ENCODE data around the gene TOX2.

TOX2 gene

DNA sequence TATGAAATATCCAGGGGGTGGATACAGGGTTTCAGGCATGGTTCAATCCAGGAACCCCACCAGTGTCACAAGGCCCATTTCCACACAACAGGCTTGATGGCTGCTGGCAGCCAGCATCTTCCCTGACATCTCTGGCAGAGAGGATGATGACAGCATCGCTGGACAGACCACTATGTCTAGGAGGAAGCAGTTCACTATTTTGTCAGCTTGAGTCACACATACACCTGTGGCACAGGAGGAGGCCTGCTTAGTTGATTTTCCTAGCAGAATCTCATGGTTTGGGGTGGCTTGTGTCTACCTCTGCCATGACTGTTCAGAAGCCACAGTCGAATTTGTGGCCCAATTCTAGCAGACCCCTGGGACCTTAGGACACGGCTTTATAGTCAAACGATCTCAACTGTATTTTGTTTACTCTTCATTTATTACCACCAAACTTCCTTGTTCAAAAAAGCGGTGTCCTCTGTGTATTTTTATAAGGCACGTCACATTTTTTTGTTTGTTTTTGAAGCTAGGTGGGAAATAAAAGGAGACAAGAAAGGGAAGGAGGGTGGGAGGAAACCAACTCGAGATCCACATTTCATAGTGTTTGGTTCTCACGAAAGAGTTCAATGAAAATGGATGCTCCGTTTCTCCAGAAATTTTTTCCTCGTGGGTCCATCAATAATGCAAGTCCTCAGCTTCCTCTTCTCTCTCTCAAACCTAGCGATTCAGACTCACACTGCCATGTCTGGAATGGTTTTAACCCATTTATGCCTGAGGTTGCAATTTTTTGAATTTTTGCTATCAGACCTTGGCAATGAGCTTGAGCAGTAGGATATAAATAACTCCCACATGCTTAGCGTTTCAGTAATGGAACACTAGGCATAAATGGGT, 94.4 kb downstream of the TOX2 start:
- Histone ChIP-seq H3K23ac (ENCODE audit: low read length) (no peak overlapping the region), H2BK120ac (ENCODE audit: low read depth, low read length) (no peak overlapping the region), H2AK5ac (ENCODE audit: low read length) (no peak overlapping the region), H3K27ac (ENCODE audit: low read depth, low read length) (no peak overlapping the region), H3K79me2 (ENCODE audit: control insufficient read depth, insufficient read depth, low read length) (no peaks in the 10 kb centered on the region), H3K4me1 (ENCODE audit: control insufficient read depth, low read depth, low read length) (no peaks in the 10 kb centered on the region), H3K79me1 (ENCODE audit: low read length) (no peaks in the 10 kb centered on the region), H3K27me3 (ENCODE audit: insufficient read depth, low read length, poor library complexity) (no peaks in the 10 kb centered on the region), H4K5ac (ENCODE audit: low read length) (no peak overlapping the region), H4K8ac (ENCODE audit: low read depth, low read length) (no peak overlapping the region), H3K4ac (ENCODE audit: low read depth, low read length) (no peak overlapping the region), H3K56ac (ENCODE audit: low read length) (no peak overlapping the region), H3K18ac (ENCODE audit: low read length) (no peak overlapping the region), H3K36me3 (ENCODE audit: control insufficient read depth, insufficient read depth, low read length) (no peaks in the 10 kb centered on the region), H3K9ac (ENCODE audit: low read length) (no peak overlapping the region), H2BK15ac (replicated peaks; ENCODE audit: low read depth) (no peak overlapping the region), H3K4me3 (ENCODE audit: low read length) (no peak overlapping the region), H3K4me2 (ENCODE audit: low read length) (no peak overlapping the region), H2BK5ac (ENCODE audit: low read length) (no peak overlapping the region)
- DNase-seq: no peak
- WGBS (ENCODE audit: extremely low coverage, insufficient coverage, low lambda C conversion rate): no CpG with 5 or more reads among the region's 12 CpGs

DNA sequence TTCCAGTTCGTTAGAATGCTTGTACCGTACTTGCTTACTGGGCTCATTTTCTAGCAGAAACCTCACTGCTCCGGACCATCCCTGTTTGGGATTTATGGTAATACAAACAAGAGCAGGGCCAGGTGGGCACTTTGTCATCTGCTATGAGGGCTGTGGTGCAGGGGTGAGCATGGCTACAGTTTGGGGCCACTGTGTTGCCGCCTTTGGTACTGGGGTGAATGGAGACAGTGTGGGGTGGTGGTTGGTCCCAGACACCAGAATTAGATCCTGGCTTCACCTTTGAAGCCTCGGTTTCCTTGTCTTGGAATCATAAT, 95.0 kb downstream of the TOX2 start:
- WGBS (ENCODE audit: extremely low coverage, insufficient coverage, low lambda C conversion rate): no CpG with 5 or more reads among the region's 5 CpGs
- no peak overlapping the region for H2AK5ac ChIP-seq (ENCODE audit: low read length)
- no peak overlapping the region for H3K4me2 ChIP-seq (ENCODE audit: low read length)
- H3K18ac ChIP-seq (ENCODE audit: low read length): no peak overlapping the region
- no peak for DNase-seq
- H3K4me3 ChIP-seq (ENCODE audit: low read length): no peak overlapping the region
- no peak overlapping the region for H3K27ac ChIP-seq (ENCODE audit: low read depth, low read length)
- no peaks in the 10 kb centered on the region for H3K4me1 ChIP-seq (ENCODE audit: control insufficient read depth, low read depth, low read length)
- no peaks in the 10 kb centered on the region for H3K79me1 ChIP-seq (ENCODE audit: low read length)
- no peak overlapping the region for H3K9ac ChIP-seq (ENCODE audit: low read length)
- no peak overlapping the region for H2BK120ac ChIP-seq (ENCODE audit: low read depth, low read length)
- H3K4ac ChIP-seq (ENCODE audit: low read depth, low read length): no peak overlapping the region
- H4K5ac ChIP-seq (ENCODE audit: low read length): no peak overlapping the region
- no peak overlapping the region for H2BK15ac ChIP-seq (replicated peaks; ENCODE audit: low read depth)
- H3K79me2 ChIP-seq (ENCODE audit: control insufficient read depth, insufficient read depth, low read length): no peaks in the 10 kb centered on the region
- no peak overlapping the region for H2BK5ac ChIP-seq (ENCODE audit: low read length)
- no peak overlapping the region for H4K8ac ChIP-seq (ENCODE audit: low read depth, low read length)
- no peak overlapping the region for H3K23ac ChIP-seq (ENCODE audit: low read length)
- no peaks in the 10 kb centered on the region for H3K36me3 ChIP-seq (ENCODE audit: control insufficient read depth, insufficient read depth, low read length)
- no peak overlapping the region for H3K56ac ChIP-seq (ENCODE audit: low read length)
- no peaks in the 10 kb centered on the region for H3K27me3 ChIP-seq (ENCODE audit: insufficient read depth, low read length, poor library complexity)

DNA sequence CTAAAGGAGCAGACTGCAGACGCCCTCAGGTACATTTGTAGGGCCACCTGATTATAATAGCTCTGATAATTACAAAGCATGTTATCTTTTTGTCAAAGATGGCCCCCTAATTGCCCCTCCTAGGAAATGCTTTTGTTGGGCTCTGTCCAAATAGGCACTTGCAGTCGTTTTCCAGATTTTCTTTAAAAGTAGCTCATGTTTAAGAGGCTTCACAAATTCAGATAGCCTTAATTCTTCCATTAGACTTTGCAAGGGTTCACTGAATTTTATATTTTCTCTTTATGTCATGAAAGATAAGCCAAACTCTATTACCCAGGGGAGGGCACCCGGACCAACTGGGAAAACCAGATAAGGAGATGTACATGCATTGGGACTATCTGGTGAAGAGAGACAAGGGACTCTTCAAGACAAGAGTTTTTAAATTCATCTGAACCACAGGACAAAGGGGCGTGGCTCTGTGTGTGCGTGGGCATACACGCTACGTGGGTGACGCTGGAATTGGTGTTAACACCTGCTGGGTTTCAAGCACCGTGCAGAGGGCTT, 95.6 kb downstream of the TOX2 start:
- no peak overlapping the region for H3K23ac ChIP-seq (ENCODE audit: low read length)
- WGBS (ENCODE audit: extremely low coverage, insufficient coverage, low lambda C conversion rate): no CpG with 5 or more reads among the region's 9 CpGs

DNA sequence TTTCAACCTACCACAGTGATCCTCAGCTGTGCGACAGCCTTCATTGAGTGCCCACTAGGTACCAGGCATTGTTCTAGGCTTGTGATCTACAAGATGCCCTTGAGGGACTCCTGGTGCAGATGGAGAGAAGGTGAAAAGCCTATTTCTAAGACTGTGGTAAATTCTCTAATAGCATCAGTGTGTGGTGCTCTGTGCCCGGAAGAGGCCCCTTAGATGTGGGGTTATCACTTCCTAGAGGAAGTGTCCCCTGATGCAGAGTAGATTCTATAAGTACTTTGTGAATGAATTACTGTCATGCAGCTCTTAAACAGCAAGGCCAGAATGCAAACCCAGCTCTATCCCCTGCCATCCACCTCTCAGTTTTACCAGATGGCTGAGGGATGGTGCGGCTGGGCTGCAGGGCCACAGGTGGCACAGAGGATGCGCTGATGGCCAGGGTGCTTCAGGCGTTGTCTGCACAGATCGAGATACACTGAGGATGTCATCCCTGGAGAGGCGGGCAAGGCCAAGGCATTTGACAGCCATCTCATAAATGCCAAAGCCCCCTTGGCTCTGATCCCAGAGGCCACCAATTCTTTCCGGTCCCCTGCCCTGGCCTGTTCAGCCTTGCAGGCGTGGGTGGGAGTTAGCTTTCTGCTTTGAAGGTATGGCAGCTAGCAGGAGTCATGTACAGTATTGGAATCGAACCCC, 96.7 kb downstream of the TOX2 start:
- H3K4me1 ChIP-seq (ENCODE audit: control insufficient read depth, low read depth, low read length): no peaks in the 10 kb centered on the region
- WGBS (ENCODE audit: extremely low coverage, insufficient coverage, low lambda C conversion rate): no CpG with 5 or more reads among the region's 10 CpGs
- no peak overlapping the region for H4K5ac ChIP-seq (ENCODE audit: low read length)
- no peaks in the 10 kb centered on the region for H3K36me3 ChIP-seq (ENCODE audit: control insufficient read depth, insufficient read depth, low read length)
- no peak overlapping the region for H3K4me3 ChIP-seq (ENCODE audit: low read length)
- no peak overlapping the region for H3K23ac ChIP-seq (ENCODE audit: low read length)
- no peak overlapping the region for H3K4me2 ChIP-seq (ENCODE audit: low read length)
- H3K9ac ChIP-seq (ENCODE audit: low read length): no peak overlapping the region
- no peak overlapping the region for H2BK120ac ChIP-seq (ENCODE audit: low read depth, low read length)
- H4K8ac ChIP-seq (ENCODE audit: low read depth, low read length): no peak overlapping the region
- no peak overlapping the region for H2BK15ac ChIP-seq (replicated peaks; ENCODE audit: low read depth)
- H3K79me1 ChIP-seq (ENCODE audit: low read length): no peaks in the 10 kb centered on the region
- no peaks in the 10 kb centered on the region for H3K79me2 ChIP-seq (ENCODE audit: control insufficient read depth, insufficient read depth, low read length)
- no peak overlapping the region for H3K56ac ChIP-seq (ENCODE audit: low read length)
- no peaks in the 10 kb centered on the region for H3K27me3 ChIP-seq (ENCODE audit: insufficient read depth, low read length, poor library complexity)
- no peak overlapping the region for H3K4ac ChIP-seq (ENCODE audit: low read depth, low read length)
- no peak for DNase-seq
- no peak overlapping the region for H3K18ac ChIP-seq (ENCODE audit: low read length)
- no peak overlapping the region for H3K27ac ChIP-seq (ENCODE audit: low read depth, low read length)
- no peak overlapping the region for H2BK5ac ChIP-seq (ENCODE audit: low read length)
- H2AK5ac ChIP-seq (ENCODE audit: low read length): no peak overlapping the region

More for the DNA sequence above, 95.6 kb downstream of the TOX2 start:
- no peak overlapping the region for H3K27ac ChIP-seq (ENCODE audit: low read depth, low read length)
- no peak overlapping the region for H3K4me3 ChIP-seq (ENCODE audit: low read length)
- H2BK15ac ChIP-seq (replicated peaks; ENCODE audit: low read depth): no peak overlapping the region
- no peak overlapping the region for H3K4ac ChIP-seq (ENCODE audit: low read depth, low read length)
- no peaks in the 10 kb centered on the region for H3K36me3 ChIP-seq (ENCODE audit: control insufficient read depth, insufficient read depth, low read length)
- H4K8ac ChIP-seq (ENCODE audit: low read depth, low read length): no peak overlapping the region
- H2AK5ac ChIP-seq (ENCODE audit: low read length): no peak overlapping the region
- H3K4me1 ChIP-seq (ENCODE audit: control insufficient read depth, low read depth, low read length): no peaks in the 10 kb centered on the region
- H3K79me1 ChIP-seq (ENCODE audit: low read length): no peaks in the 10 kb centered on the region
- no peaks in the 10 kb centered on the region for H3K79me2 ChIP-seq (ENCODE audit: control insufficient read depth, insufficient read depth, low read length)
- no peak overlapping the region for H3K4me2 ChIP-seq (ENCODE audit: low read length)
- H2BK5ac ChIP-seq (ENCODE audit: low read length): no peak overlapping the region
- H4K5ac ChIP-seq (ENCODE audit: low read length): no peak overlapping the region
- H3K27me3 ChIP-seq (ENCODE audit: insufficient read depth, low read length, poor library complexity): no peaks in the 10 kb centered on the region
- H3K9ac ChIP-seq (ENCODE audit: low read length): no peak overlapping the region
- no peak for DNase-seq
- no peak overlapping the region for H2BK120ac ChIP-seq (ENCODE audit: low read depth, low read length)
- H3K56ac ChIP-seq (ENCODE audit: low read length): no peak overlapping the region
- no peak overlapping the region for H3K18ac ChIP-seq (ENCODE audit: low read length)

DNA sequence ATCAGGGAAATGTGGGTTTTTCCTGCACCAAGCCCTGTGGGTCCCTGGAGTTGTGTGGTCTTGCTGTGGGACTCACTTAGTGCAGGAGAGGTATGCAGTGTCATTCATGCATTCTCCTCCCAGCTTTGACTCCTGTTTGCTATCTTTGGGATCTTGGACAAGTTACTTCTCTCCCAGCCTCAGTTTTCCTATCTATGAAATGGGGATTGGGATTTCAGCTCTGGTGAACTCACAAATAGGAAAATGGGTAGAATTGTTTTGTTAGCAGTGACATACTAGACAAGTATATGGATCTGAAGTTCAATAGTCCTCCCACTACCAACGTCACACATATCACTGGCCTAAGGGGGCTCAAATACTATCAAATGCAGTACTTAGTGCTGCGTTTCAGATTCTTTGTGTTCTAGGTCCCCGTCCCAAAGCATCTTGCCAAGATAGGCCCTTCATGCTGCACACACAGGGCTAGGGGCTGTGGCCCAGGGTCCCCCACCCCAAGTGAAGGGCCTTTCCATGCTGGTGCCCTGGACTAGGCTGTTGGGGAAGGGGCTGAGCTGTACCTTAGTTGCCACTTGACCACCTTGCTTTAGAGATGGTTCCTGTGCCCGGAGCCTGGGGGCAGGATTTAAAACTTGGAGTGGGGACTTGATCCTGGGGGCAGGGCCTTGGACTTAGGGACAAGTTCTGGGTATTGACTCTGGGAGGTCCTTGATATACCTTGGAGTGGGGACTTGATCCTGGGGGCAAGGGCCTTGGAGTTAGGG, 98.0 kb downstream of the TOX2 start:
- H3K36me3 ChIP-seq (ENCODE audit: control insufficient read depth, insufficient read depth, low read length): no peaks in the 10 kb centered on the region
- no peaks in the 10 kb centered on the region for H3K79me1 ChIP-seq (ENCODE audit: low read length)
- H3K9ac ChIP-seq (ENCODE audit: low read length): no peak overlapping the region
- WGBS (ENCODE audit: extremely low coverage, insufficient coverage, low lambda C conversion rate): no CpG with 5 or more reads among the region's 4 CpGs
- no peak overlapping the region for H3K27ac ChIP-seq (ENCODE audit: low read depth, low read length)
- no peaks in the 10 kb centered on the region for H3K27me3 ChIP-seq (ENCODE audit: insufficient read depth, low read length, poor library complexity)
- no peak overlapping the region for H3K56ac ChIP-seq (ENCODE audit: low read length)
- H2AK5ac ChIP-seq (ENCODE audit: low read length): no peak overlapping the region
- H3K79me2 ChIP-seq (ENCODE audit: control insufficient read depth, insufficient read depth, low read length): no peaks in the 10 kb centered on the region
- H3K18ac ChIP-seq (ENCODE audit: low read length): no peak overlapping the region
- no peak overlapping the region for H4K5ac ChIP-seq (ENCODE audit: low read length)
- no peak overlapping the region for H4K8ac ChIP-seq (ENCODE audit: low read depth, low read length)
- H3K4me1 ChIP-seq (ENCODE audit: control insufficient read depth, low read depth, low read length): no peaks in the 10 kb centered on the region
- no peak overlapping the region for H2BK5ac ChIP-seq (ENCODE audit: low read length)
- H2BK15ac ChIP-seq (replicated peaks; ENCODE audit: low read depth): no peak overlapping the region
- no peak overlapping the region for H3K4me3 ChIP-seq (ENCODE audit: low read length)
- H2BK120ac ChIP-seq (ENCODE audit: low read depth, low read length): no peak overlapping the region
- H3K4me2 ChIP-seq (ENCODE audit: low read length): no peak overlapping the region
- no peak overlapping the region for H3K23ac ChIP-seq (ENCODE audit: low read length)
- H3K4ac ChIP-seq (ENCODE audit: low read depth, low read length): no peak overlapping the region
- DNase-seq: no peak
